ACC112 (cell line): Measurements from ENCODE around the gene CORO2A.
"Not testable (repeated sequence)": the region's sequence is repeated elsewhere in the genome, so short reads cannot be mapped to it uniquely, and the experiment has no call there.

Experiments used
- H2AFZ ChIP-seq: fragments of 200-600 bp; sonication (generic); one replicate; pipeline ENCODE4 v1.6.0; 2017; ENCODE audit warnings: antibody characterized with exemption, low read length; ENCODE audit not compliant: unreplicated experiment
- H3K27ac ChIP-seq: fragments of 200-600 bp; sonication (generic); 2 replicates; pipeline ENCODE4 v1.5.1; 2014; ENCODE audit warnings: low read depth, mild to moderate bottlenecking, antibody characterized with exemption, low read length, moderate library complexity
- H3K27me3 ChIP-seq: fragments of 200-600 bp; sonication (generic); 2 replicates; pipeline ENCODE4 v1.6.1; 2014; ENCODE audit warnings: mild to moderate bottlenecking, antibody characterized with exemption, low read length, moderate library complexity, mixed read lengths; ENCODE audit not compliant: insufficient read depth
- H3K36me3 ChIP-seq: fragments of 200-600 bp; sonication (generic); 2 replicates; pipeline ENCODE4 v1.6.1; 2016; ENCODE audit warnings: mild to moderate bottlenecking, antibody characterized with exemption, low read length, moderate library complexity, mixed read lengths; ENCODE audit not compliant: insufficient read depth
- H3K4me1 ChIP-seq: fragments of 200-600 bp; sonication (generic); one replicate; pipeline ENCODE4 v1.6.1; 2016; ENCODE audit warnings: low read length, mixed read lengths; ENCODE audit not compliant: insufficient read depth, unreplicated experiment, control insufficient read depth
- H3K4me3 ChIP-seq: fragments of 200-600 bp; sonication (generic); 2 replicates; pipeline ENCODE4 v1.5.1; 2014; ENCODE audit warnings: mild to moderate bottlenecking, low read depth, low read length
- H3K79me2 ChIP-seq: fragments of 200-600 bp; sonication (generic); one replicate; pipeline ENCODE4 v1.6.0; 2016; ENCODE audit warnings: low read length; ENCODE audit not compliant: control insufficient read depth, unreplicated experiment, insufficient read depth

The CORO2A gene

DNA sequence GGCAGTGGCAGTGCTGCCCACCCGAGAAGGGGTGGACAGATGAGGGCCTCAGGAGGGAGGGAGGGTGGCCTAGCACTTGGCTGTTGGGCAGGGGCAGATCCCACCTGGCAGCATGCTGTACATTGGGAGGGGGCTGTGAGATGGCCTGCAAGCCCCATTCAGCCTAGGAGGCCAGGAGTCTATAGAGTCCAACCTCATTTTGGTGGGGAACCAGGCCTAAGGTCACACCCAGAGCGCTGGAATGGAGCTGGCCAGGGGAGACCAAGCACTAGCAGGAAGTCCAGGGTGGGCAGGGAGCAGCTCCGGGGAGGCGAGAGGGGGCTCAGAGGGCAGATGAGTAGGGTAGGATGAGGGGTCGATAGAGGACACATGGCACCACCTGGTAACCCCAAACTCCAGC is 96.3 kb downstream of the CORO2A start:
- Histone ChIP-seq H3K27ac (no peak overlapping the region), H3K79me2 (peaks cover 6% of the 10 kb centered on the region), H3K36me3 (peaks cover 15% of the 10 kb centered on the region; the same call in 1 of the 2 replicates), H2AFZ (no peak overlapping the region), H3K27me3 (no peaks in the 10 kb centered on the region), H3K4me3 (no peak overlapping the region), H3K4me1 (no peaks in the 10 kb centered on the region)

DNA sequence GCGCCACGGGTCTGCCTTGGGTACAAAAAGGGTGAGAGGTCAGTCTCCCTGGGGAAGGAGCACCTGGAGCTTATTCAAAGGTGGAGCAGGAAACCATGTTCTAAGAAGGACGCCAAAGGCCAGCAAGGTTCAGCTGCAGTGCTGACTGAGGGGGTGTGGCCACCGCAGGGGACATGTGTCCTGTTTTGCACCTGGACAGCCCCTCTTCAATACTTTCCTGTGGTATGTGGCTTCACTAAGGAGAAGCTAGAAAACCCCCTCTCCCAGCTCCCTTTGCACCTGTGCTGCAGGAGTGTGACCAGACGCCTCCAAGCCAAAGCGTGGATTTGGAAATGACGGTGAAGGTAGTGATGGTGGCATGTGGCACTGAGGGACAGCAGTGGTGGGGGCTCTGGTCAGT is 97.0 kb downstream of the CORO2A start:
- Histone ChIP-seq H3K27me3 (no peaks in the 10 kb centered on the region), H2AFZ (no peak overlapping the region), H3K27ac (no peak overlapping the region), H3K4me1 (no peaks in the 10 kb centered on the region), H3K79me2 (peaks cover 6% of the 10 kb centered on the region), H3K36me3 (peaks cover 15% of the 10 kb centered on the region; the same call in 1 of the 2 replicates), H3K4me3 (no peak overlapping the region)

DNA sequence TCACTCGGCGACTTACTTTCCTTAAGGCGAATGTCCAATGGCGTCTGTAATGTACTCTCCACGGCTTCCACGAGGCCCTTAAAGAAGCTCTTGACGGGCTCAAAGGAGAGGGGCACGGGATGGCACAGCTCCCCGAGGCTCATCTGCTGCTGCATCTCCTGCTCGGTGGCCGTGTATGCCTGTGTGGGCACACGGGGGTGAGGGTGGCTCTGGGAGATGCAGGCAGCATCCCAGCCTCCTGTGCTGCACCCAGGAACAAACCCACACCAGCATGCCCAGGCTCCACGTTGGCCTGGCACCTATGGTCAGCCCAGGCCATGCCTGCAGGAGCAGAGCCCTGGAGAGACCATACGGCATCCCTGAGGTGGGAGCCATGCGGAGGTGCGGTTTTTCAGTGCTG is 97.6 kb downstream of the CORO2A start:
- peaks cover 17% of the 10 kb centered on the region; the same call in 1 of the 2 replicates for H3K36me3 ChIP-seq
- peaks cover 6% of the 10 kb centered on the region for H3K79me2 ChIP-seq
- H3K4me3 ChIP-seq: no peak overlapping the region
- H3K27me3 ChIP-seq: no peaks in the 10 kb centered on the region
- H2AFZ ChIP-seq: no peak overlapping the region
- no peaks in the 10 kb centered on the region for H3K4me1 ChIP-seq
- H3K27ac ChIP-seq: no peak overlapping the region

DNA sequence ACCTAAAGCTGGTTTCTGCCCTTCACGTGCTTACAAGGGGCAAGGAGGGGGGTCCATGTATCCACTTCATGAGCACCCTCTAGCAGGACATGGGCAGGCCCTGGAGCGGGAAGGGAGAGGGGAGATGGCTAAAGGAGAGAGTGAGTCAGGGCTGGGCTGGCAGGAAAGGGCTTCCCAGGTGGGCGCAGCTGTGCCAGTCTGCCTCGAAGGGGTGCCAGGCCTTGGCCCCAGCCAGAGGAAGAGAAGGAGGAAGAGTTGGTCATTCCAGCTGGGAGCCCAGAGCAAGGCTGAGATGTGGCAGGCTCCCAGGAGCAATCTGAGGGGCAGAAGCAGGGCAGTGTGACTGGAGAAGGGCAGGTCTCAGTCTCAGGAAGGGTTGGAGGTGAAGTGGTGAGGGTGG is 98.1 kb downstream of the CORO2A start:
- H3K79me2 ChIP-seq: peaks cover 6% of the 10 kb centered on the region
- no peak overlapping the region for H3K27ac ChIP-seq
- no peak overlapping the region for H2AFZ ChIP-seq
- no peaks in the 10 kb centered on the region for H3K4me1 ChIP-seq
- H3K27me3 ChIP-seq: no peaks in the 10 kb centered on the region
- H3K36me3 ChIP-seq: peaks cover 14% of the 10 kb centered on the region; the same call in 1 of the 2 replicates
- no peak overlapping the region for H3K4me3 ChIP-seq

DNA sequence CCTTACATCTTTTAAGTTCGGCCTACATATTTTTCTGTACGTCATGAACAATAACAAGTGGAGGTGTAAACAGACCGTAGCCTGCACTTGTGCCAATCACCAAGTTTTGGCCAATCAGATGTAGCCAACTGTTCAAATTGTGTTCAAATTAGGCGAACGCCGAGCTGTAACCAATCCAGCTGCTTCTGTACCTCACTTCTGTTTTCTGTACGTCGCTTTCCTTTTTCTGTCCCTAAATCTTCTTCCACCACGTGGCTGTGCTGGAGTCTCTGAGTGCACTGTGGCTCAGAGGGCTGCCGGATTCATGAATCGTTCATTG is 99.9 kb downstream of the CORO2A start:
- no peak overlapping the region for H2AFZ ChIP-seq

DNA sequence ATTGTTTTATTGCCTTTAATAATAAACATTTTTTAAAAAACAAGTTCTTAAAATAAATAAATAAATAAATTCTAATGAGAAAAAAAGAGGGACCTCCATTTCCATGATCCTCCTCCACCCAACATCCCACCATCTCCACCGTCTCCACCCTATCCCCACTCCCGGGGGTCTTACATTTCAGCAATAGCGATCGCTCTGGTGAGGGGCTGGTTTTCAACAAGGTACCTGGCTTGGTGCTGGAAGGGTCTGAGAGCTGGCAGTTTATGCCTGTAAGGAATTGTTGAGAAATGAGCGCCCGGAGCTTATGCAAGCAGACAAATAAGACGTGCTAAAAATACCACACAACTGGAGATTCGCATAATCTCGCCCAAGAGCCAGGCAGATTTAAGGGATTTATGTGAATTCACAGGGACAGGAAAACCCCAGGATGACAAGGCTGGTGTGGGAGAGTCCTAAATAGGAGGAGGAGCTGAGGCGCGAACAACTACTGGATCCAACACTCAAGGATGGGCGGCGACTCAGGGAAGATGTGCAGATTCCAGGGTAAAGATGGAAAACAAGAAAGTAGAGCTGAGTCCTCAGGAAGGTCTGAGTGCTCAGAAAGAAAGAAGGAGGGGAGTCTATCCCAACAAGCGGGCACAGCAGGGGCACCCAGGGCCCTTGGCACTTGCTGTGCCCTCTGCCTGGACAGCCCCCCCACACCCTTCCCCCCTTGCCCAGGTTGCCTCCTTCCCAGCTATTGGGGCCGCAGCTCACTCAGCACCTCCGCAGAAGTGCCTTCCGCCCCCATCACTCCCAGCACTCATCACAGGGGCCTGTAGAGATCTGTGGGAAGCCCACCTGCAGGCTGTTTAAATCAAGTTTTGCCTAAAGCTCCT is 100.5 kb downstream of the CORO2A start:
- no peak overlapping the region for H2AFZ ChIP-seq
- no peak overlapping the region for H3K27ac ChIP-seq
- no peaks in the 10 kb centered on the region for H3K79me2 ChIP-seq

More for the DNA sequence above, 99.9 kb downstream of the CORO2A start:
- Histone ChIP-seq H3K36me3 (peaks cover 10% of the 10 kb centered on the region; the same call in 1 of the 2 replicates), H3K79me2 (peaks cover 5% of the 10 kb centered on the region), H3K27me3 (no peaks in the 10 kb centered on the region), H3K4me3 (no peak overlapping the region), H3K4me1 (no peaks in the 10 kb centered on the region), H3K27ac (no peak overlapping the region)

DNA sequence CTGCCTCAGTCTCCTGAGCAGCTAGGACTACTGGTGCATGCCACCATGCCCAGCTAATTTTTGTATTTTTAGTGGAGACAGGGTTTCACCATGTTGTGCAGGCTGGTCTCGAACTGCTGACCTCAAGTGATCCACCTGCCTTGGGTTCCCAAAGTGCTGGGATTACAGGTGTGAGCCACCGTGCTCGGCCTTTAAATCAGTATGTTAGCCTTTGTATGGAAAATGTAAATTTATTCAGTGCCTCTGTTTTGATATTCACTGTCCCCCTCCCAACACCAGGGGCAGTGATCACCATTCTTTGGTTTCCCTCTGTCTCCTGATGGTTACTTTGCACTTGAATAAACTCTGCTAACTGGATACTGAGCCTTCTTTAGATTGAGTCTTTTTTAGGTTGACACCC is 101.8 kb downstream of the CORO2A start:
- H3K4me1 ChIP-seq: peaks cover 16% of the 10 kb centered on the region
- H3K27me3 ChIP-seq, H3K79me2 ChIP-seq, H2AFZ ChIP-seq, H3K4me3 ChIP-seq, H3K27ac ChIP-seq: not testable (repeated sequence)
- 0 out of 2 replicates have a peak, but pooled peaks cover 10% of the 10 kb centered on the region for H3K36me3 ChIP-seq

More for the DNA sequence above, 100.5 kb downstream of the CORO2A start:
- Histone ChIP-seq H3K36me3 (peaks cover 6% of the 10 kb centered on the region; the same call in 1 of the 2 replicates), H3K4me1 (peaks cover 6% of the 10 kb centered on the region), H3K27me3 (no peaks in the 10 kb centered on the region), H3K4me3 (no peak overlapping the region)

DNA sequence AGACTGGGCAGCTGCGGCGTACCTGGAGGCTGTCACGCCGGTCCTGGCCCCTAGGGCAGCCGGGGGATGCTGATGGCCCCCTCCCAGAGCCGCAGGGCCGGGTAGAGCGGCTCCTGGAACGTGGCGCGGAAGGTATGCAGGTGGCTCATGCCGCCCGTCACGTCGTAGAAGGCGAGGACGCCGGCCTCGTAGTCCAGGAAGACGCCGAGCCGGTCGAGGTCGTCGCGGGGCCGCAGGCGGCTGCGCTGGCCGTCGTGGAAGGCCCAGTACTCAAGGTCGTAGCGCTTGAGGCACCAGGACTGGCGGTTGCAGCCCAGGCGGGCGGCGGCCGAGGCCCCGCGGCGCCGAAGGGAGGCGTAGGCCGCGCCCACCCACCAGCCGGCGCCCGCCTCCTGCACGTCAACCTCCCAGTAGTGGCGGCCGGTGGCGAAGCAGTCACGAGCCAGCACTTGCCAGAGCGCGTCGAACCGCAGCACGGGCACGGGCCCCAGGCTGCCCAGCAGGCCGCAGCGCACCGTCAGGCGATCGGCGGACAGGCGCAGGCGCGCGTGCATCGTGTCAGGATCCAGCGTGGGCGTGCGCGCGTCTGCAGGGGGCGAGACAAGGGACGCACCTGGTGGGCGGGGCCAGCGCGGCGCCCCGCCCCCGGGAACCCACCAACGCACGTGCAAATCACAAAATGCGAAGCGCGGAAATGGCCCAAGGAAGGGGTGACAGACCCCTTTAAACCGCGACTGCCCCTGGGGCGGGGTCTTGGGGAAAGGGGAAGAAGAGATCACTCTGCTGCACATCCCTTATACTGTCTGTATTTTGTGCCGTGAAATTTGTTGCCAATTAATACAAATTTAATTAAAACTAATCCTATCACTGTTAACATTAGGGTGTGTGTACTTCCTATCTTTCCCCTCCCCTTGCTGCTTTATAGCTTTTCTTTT is 104.8 kb downstream of the CORO2A start:
- Histone ChIP-seq H3K4me3 (peak overlapping the region; percentile 72), H3K36me3 (peaks cover 26% of the 10 kb centered on the region), H3K27ac (0 out of 2 replicates have a peak overlapping the region, but pooled peaks have one; percentile 16), H3K79me2 (no peaks in the 10 kb centered on the region), H2AFZ (peak overlapping the region; percentile 47), H3K27me3 (no peaks in the 10 kb centered on the region), H3K4me1 (peaks cover 29% of the 10 kb centered on the region)

DNA sequence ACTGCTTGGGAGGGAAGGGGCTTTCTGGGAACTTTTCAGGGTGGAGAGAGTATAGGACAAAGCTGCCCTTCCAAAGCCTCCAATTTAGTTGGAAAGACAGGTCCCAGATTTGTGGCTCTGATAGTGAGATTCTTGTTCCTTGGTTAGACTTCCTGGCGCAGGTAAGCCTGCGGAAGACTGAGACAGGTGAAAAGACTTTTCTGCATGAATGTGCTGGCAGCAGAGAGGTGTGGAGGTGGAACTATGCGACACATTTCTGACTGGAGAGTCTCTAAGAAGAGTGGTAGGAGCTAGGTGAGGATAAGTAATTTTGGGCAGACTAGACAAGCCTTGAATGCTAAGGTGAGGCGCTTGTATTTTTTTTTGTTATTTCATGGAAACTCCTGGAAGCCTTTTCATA is 106.0 kb downstream of the CORO2A start:
- Histone ChIP-seq H3K4me1 (peaks cover 38% of the 10 kb centered on the region), H3K36me3 (peaks cover 31% of the 10 kb centered on the region), H3K27ac (no peak overlapping the region), H3K79me2 (no peaks in the 10 kb centered on the region), H3K4me3 (no peak overlapping the region; the same call in 1 of the 2 replicates), H3K27me3 (no peaks in the 10 kb centered on the region), H2AFZ (no peak overlapping the region)

DNA sequence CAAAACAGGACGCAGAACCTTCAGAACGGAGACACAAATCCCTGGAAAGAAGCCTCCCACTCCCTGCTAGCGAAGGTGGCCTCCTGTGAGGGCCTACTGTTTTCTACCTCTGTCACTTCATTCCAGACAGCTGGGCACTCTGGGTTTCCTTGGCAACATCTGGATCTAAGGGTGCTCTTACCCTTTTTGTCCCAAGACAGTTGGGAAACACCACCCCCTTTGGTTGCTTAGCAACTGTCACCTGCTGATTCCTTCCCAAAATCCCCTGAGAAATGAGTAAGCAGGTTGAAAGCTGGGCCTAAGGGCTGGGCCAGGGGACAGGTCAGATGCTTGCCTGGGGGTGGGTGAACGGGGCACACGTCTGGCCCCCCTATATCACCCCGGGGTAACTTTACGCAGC is 106.5 kb downstream of the CORO2A start:
- Histone ChIP-seq H3K79me2 (no peaks in the 10 kb centered on the region), H3K27ac (peak overlapping the region; percentile 17; the same call in 1 of the 2 replicates), H3K36me3 (peaks cover 31% of the 10 kb centered on the region)

More for the DNA sequence above, 106.5 kb downstream of the CORO2A start:
- H3K4me1 ChIP-seq: peaks cover 43% of the 10 kb centered on the region
- no peaks in the 10 kb centered on the region for H3K27me3 ChIP-seq
- no peak overlapping the region for H3K4me3 ChIP-seq
- H2AFZ ChIP-seq: no peak overlapping the region
